Loucy (cell line): ENCODE results near the gene ADRM1.

Experiments
- H2AFZ ChIP-seq: fragments of 200-600 bp; sonication (generic); 2 replicates; pipeline ENCODE4 v1.6.0; 2016; ENCODE audit warnings: antibody characterized with exemption, mild to moderate bottlenecking, low read length, moderate library complexity
- H3F3A ChIP-seq: fragments of 200-600 bp; 2 replicates; pipeline ENCODE4 v1.6.0; 2016; ENCODE audit warnings: antibody characterized with exemption, low read depth, mild to moderate bottlenecking
- H3K27me3 ChIP-seq: fragments of 200-600 bp; sonication (generic); 2 replicates; pipeline ENCODE4 v1.6.1; 2014; ENCODE audit warnings: low read length, mild to moderate bottlenecking; ENCODE audit not compliant: insufficient read depth, poor library complexity, severe bottlenecking
- H3K36me3 ChIP-seq: fragments of 200-600 bp; sonication (generic); 2 replicates; pipeline ENCODE4 v1.6.1; 2016; ENCODE audit warnings: low read length; ENCODE audit not compliant: insufficient read depth
- H3K4me1 ChIP-seq: fragments of 200-600 bp; sonication (generic); 2 replicates; pipeline ENCODE4 v1.5.1; 2014; ENCODE audit warnings: low read length, mild to moderate bottlenecking; ENCODE audit not compliant: insufficient read depth, poor library complexity, severe bottlenecking
- H3K4me2 ChIP-seq: fragments of 200-600 bp; sonication (generic); 2 replicates; pipeline ENCODE4 v1.6.0; 2014; ENCODE audit warnings: antibody characterized with exemption, low read length, low read depth, mild to moderate bottlenecking; ENCODE audit not compliant: poor library complexity, severe bottlenecking
- H3K4me3 ChIP-seq: fragments of 200-600 bp; sonication (generic); 2 replicates; pipeline ENCODE4 v1.5.1; 2014; ENCODE audit warnings: low read length, mild to moderate bottlenecking, mixed read lengths; ENCODE audit not compliant: poor library complexity, severe bottlenecking
- H3K79me2 ChIP-seq: fragments of 200-600 bp; sonication (generic); 2 replicates; pipeline ENCODE4 v1.6.1; 2014; ENCODE audit warnings: low read length; ENCODE audit not compliant: insufficient read depth
- H3K9ac ChIP-seq: fragments of 200-600 bp; sonication (generic); 2 replicates; pipeline ENCODE4 v1.6.0; 2014; ENCODE audit warnings: mild to moderate bottlenecking, low read depth, low read length, moderate library complexity; ENCODE audit not compliant: poor library complexity, severe bottlenecking
- H3K9me2 ChIP-seq: fragments of 200-600 bp; sonication (generic); replicated peaks from 2 replicates; pipeline ENCODE4 v1.6.1; 2016; ENCODE audit warnings: low read depth, low read length, mixed read lengths
- H3K9me3 ChIP-seq: fragments of 200-600 bp; sonication (generic); 2 replicates; pipeline ENCODE4 v1.6.1; 2014; ENCODE audit warnings: mild to moderate bottlenecking, antibody characterized with exemption, low read length, low read depth; ENCODE audit not compliant: insufficient read depth
- H4K20me1 ChIP-seq: fragments of 200-600 bp; sonication (generic); 2 replicates; pipeline ENCODE4 v1.6.0; 2014; ENCODE audit warnings: antibody characterized with exemption, low read length, mild to moderate bottlenecking; ENCODE audit not compliant: insufficient read depth, poor library complexity, severe bottlenecking
- CTCF ChIP-seq: fragments of 200-600 bp; sonication (generic); conservative IDR thresholded peaks from 2 replicates; pipeline ENCODE4 v1.5.1; 2014; ENCODE audit warnings: mild to moderate bottlenecking, antibody characterized with exemption, low read length
- EZH2phosphoT487 ChIP-seq: fragments of 200-600 bp; IDR thresholded peaks from 2 replicates; pipeline ENCODE4 v1.6.1; 2018; ENCODE audit warnings: antibody characterized with exemption, mild to moderate bottlenecking, moderate library complexity, borderline replicate concordance

Gene ADRM1

GRCh38 chr20:62262064-62262463, 40.7 kb upstream of the ADRM1 start:
- TF ChIP-seq EZH2phosphoT487 (no peak), CTCF (no peak)
- no peak overlapping the region for H3K4me3 ChIP-seq
- peaks cover 86% of the 10 kb centered on the region for H3K36me3 ChIP-seq
- H4K20me1 ChIP-seq = peaks cover 6% of the 10 kb centered on the region
- H3K9me3 ChIP-seq = no peaks in the 10 kb centered on the region
- no peaks in the 10 kb centered on the region for H3F3A ChIP-seq
- H3K9me2 ChIP-seq = no peaks in the 10 kb centered on the region
- no peak overlapping the region for H3K9ac ChIP-seq
- no peak overlapping the region for H3K4me2 ChIP-seq
- H3K27me3 ChIP-seq = no peaks in the 10 kb centered on the region
- peaks cover 24% of the 10 kb centered on the region; the same call in 1 of the 2 replicates for H3K79me2 ChIP-seq
- no peak overlapping the region for H2AFZ ChIP-seq
- H3K4me1 ChIP-seq = no peaks in the 10 kb centered on the region

DNA sequence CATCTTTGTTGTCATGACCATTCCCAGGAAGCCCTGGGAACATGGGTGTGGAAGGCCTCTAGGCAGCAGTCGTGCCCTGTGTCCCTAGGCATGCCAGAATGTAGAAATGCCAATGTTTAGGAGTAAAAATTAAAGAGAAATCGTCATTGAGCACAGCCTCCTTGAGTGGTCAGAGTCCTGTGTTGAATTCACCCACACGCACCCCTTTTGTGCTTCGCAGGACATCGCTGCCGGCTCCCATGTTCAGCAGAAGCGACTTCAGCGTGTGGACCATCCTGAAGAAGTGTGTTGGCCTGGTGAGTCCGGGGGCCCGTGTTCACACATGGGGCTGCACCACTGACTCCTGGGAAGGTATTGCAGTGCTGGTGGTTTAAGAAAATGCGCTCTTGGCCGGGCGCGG, 39.4 kb upstream of the ADRM1 start:
- no peak overlapping the region for H3K9ac ChIP-seq
- H3K4me2 ChIP-seq = no peak overlapping the region
- no peak for TF ChIP-seq EZH2phosphoT487
- no peak for TF ChIP-seq CTCF
- H3F3A ChIP-seq = no peaks in the 10 kb centered on the region
- H4K20me1 ChIP-seq = peaks cover 6% of the 10 kb centered on the region
- H3K79me2 ChIP-seq = peaks cover 12% of the 10 kb centered on the region; the same call in 1 of the 2 replicates
- no peaks in the 10 kb centered on the region for H3K9me2 ChIP-seq
- no peaks in the 10 kb centered on the region for H3K27me3 ChIP-seq
- H3K4me3 ChIP-seq = no peak overlapping the region
- no peaks in the 10 kb centered on the region for H3K9me3 ChIP-seq
- H2AFZ ChIP-seq = no peak overlapping the region
- H3K4me1 ChIP-seq = no peaks in the 10 kb centered on the region
- peaks cover 83% of the 10 kb centered on the region for H3K36me3 ChIP-seq

DNA sequence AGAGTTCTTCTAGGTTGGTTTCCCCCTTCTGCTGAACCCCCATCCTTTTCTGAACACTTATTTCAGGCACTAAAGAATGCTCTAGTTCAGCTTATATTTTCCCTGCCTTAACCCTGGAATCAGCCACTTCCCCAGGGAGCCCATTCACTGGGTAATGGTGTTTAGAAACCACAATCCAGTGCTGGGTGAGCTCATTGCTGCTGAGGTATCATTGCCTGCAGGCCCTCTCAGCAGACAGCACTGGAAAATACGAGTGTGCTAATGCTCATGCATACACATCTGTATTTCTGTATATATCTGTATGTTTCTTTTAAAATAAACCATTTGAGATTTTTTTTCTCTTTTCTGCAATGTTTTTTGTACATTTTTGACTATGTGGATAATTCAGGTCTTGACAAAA, 37.4 kb upstream of the ADRM1 start:
- no peaks in the 10 kb centered on the region for H3K9me2 ChIP-seq
- H3K9me3 ChIP-seq = no peaks in the 10 kb centered on the region
- no peaks in the 10 kb centered on the region for H3K27me3 ChIP-seq
- H3K9ac ChIP-seq = no peak overlapping the region
- H4K20me1 ChIP-seq = no peaks in the 10 kb centered on the region
- H3K4me3 ChIP-seq = no peak overlapping the region
- no peak for TF ChIP-seq CTCF
- TF ChIP-seq EZH2phosphoT487 = no peak
- H3F3A ChIP-seq = no peaks in the 10 kb centered on the region
- H3K36me3 ChIP-seq = peaks cover 81% of the 10 kb centered on the region
- H3K4me2 ChIP-seq = no peak overlapping the region
- H3K4me1 ChIP-seq = no peaks in the 10 kb centered on the region
- no peaks in the 10 kb centered on the region for H3K79me2 ChIP-seq
- H2AFZ ChIP-seq = no peak overlapping the region
